GM21737 (cell line): ENCODE results near the gene ZNF8.
"Not testable (repeated sequence)": the region's sequence is repeated elsewhere in the genome, so short reads cannot be mapped to it uniquely, and the experiment has no call there.

Experiments used
- ATAC-seq: cut with Tn5 transposase; IDR thresholded peaks from one replicate; pipeline ENCODE4 v1.9.1; 2021; ENCODE audit warnings: mild to moderate bottlenecking, moderate library complexity; ENCODE audit not compliant: unreplicated experiment

ZNF8 gene

DNA sequence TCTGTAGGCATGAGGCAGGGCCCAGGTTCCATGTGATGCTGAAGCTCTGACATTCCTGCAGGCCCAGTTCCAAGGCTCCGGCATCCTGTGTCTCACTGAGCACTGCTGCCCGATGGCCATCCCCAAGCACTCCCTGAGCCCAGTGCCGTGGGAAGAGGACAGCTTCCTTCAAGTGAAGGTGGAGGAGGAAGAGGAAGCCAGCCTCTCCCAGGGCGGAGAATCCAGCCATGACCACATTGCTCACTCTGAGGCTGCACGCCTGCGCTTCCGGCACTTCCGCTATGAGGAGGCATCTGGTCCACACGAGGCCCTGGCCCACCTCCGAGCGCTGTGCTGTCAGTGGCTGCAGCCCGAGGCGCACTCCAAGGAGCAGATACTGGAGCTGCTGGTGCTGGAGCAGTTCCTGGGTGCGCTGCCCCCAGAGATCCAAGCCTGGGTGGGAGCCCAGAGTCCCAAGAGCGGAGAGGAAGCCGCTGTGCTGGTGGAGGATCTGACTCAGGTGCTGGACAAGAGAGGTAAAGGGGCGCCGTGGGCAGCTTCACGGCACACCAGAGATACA, 56.0 kb downstream of the ZNF8 start:
- ATAC-seq, result no peak

DNA sequence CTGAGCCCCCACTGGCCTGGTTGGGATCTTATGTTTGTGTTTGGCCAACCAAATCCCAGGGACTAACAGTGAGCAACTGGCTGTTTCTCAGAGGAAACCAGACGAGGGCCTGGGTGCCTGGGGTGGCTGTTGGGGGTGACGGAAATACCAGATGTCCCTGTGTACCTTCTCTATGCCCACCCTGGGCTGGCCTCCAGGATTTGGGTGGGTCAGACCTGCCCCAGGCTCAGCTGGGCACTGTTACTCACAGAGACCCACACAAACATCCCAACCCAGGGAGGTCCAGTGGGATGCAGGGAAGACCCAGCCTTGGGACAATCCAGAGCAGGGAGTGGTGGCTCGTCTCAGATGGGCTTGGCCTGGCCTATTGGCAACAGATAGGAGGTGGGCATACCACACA, 56.9 kb downstream of the ZNF8 start:
- ATAC-seq, result no peak

DNA sequence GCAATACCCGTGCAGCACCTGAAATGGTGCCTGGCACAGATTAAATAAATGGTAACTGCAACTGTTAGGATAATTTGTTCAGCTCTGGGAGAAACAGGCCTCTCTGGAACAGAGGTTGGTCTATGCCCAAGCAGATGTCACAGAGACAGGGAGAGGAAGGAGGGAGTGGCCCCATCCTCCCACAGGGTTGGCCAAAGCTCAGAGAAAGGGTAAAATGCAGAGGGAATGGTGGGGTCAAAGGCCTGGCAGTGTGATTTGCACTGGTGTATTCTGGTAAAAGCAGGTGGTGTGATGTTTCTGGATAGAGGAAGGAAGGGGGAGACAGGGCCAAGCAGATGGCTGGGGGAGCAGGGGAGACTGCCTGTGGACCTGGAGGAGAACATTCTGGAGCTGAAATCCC, 57.5 kb downstream of the ZNF8 start:
- no peak for ATAC-seq

DNA sequence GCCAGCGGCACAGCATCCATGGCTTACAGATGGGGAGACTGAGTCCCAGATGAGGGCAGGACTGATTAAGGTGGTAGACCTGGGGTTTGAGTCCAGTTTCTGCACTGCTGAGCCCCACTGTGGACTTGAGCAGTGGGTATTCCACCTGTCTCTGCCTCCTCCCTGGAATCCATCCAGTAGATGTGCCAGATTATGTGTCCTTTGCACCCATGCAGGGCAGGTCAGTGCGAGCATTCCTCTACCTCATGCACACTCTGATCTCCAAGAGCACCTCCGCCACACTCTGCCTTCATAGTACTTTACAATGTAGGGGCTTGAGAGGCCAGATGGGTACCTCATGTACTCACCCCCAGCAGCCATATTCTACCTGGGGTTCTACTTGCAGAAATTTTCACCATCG, 58.1 kb downstream of the ZNF8 start:
- ATAC-seq, result no peak

DNA sequence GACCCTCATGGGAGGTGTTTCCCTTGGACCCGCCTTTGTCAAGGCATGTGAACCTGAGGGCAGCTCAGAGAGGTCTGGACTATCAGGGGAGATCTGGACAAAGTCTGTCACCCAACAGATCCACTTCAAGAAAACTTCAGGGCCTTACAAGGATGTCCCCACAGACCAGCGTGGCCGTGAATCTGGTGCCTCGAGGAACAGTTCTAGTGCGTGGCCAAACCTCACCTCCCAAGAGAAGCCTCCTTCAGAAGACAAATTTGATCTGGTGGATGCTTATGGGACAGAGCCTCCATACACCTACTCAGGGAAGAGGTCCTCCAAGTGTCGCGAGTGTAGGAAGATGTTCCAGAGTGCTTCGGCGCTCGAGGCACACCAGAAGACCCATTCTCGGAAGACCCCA, 59.6 kb downstream of the ZNF8 start:
- ATAC-seq, result no peak

DNA sequence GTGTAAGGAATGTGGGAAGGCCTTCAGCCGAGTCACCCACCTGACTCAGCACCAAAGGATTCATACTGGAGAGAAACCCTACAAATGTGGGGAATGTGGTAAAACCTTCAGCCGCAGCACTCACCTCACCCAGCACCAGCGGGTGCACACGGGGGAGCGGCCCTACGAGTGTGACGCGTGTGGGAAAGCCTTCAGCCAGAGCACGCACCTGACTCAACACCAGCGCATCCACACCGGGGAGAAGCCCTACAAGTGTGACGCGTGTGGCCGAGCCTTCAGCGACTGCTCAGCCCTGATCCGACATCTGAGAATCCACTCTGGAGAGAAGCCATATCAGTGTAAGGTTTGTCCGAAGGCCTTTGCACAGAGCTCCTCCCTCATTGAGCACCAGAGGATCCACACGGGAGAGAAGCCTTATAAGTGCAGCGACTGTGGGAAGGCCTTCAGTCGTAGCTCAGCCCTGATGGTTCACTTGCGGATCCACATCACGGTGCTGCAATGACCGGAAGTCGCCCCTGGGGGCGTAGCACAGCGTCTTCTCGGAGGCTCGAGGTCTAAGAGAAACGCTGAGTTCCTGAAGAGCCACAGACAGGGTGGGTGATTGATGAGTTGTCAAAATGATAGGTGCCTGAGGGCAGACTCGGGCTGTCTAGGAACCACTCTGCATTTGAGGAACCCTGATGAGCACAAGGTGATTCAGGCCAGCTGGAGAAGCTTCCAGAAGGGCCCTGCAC, 60.2 kb downstream of the ZNF8 start:
- ATAC-seq, result no peak

DNA sequence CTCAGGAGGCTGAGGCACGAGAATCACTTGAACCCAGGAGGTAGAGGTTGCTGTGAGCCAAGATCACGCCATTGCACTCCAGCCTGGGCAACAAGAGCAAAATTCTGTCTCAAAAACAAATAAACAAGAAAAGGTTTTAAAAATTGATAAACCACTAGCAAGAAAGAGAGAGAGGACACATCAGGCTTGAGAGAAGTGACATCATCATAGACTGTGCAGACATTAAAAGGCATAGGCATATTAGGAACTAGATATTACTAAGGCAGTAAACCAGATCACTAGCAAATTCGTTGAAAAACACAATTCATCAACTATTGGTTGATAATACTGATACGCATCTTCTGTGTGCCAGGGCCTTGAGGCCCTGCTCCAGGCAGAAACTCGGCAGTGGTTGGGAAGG, 66.8 kb downstream of the ZNF8 start:
- no peak for ATAC-seq

DNA sequence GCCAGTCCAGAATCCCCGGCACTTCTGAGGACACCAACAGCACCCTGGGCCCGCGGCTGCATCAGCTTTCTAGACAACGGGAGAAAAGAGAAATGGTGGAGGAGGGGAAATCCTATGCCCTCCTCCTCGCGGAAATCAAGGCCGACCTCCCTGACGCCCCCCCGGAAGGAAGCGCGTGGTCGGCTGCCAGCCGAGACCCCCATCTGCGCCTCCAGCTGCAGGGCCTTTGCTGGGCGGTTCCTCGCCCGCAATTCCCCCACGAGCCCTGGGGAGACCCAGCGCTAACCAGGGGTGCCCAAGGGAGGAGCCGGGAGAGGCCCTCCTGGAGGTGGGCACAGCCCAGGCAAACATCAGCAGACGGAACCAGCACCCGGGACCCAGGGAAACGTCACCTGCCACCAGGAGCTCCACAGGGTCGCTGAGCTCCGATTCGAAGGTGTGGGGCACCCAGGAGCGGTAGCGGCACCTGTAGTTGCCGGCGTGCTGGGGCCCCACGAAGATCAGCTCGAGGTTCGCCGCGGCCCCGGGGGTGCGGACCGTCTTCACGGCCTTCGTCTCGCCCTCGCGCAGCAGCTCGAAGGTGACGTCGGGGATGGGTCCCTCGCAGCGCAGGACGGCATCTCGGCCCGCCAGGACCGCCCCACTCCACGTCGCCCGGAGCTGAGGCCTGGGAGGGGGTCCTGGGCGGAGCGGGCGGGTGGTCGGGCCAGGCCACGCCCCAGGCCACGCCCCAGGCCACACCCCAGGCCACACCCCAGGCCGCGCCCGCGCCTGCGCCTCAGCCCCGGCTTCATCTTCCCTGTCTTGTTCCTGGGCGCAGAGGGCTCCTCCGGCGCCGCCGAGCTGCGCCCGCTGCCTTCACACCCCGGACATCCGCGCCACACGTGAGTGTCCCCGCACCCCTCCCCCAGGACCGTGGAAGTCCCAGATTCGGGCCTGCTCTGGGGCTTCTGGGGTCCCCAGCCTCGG, 68.5 kb downstream of the ZNF8 start:
- peak; percentile 82 for ATAC-seq

DNA sequence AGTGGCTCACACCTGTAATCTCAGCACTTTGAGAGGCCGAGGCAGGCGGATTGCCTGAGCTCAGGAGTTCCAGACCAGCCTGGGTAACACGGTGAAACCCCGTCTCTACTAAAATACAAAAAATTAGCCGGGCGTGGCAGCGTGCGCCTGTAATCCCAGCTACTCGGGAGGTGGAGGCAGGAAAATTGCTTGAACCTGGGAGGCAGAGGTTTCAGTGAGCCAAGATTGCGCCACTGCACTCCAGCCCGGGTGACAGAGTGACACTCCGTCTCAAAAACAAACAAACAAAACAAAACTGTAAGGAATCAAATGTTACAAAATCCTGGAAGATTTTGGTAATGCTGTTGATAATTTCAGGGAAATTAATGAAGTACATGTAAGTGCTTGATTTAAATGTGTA, 69.3 kb downstream of the ZNF8 start:
- ATAC-seq, result not testable (repeated sequence)

DNA sequence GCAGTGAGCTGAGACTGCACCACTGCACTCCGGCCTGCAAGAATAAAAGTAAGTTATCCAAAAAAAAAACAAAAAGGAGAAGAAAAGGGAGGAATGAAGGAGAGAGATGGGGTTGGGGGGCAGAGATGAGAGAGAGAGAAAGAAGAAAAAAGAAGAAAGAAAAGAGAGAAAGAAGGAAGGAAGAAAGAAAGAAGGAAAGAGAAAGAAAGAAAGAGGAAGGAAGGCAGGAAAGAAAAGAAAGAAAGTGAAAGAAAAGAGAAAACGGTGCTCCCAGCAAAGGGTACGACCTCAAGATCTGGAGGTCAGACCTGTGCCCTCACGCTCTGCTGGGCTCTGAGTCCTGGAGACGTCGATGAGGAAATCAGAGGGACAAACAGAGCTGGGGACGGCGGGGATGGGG, 70.8 kb downstream of the ZNF8 start:
- ATAC-seq, result no peak

DNA sequence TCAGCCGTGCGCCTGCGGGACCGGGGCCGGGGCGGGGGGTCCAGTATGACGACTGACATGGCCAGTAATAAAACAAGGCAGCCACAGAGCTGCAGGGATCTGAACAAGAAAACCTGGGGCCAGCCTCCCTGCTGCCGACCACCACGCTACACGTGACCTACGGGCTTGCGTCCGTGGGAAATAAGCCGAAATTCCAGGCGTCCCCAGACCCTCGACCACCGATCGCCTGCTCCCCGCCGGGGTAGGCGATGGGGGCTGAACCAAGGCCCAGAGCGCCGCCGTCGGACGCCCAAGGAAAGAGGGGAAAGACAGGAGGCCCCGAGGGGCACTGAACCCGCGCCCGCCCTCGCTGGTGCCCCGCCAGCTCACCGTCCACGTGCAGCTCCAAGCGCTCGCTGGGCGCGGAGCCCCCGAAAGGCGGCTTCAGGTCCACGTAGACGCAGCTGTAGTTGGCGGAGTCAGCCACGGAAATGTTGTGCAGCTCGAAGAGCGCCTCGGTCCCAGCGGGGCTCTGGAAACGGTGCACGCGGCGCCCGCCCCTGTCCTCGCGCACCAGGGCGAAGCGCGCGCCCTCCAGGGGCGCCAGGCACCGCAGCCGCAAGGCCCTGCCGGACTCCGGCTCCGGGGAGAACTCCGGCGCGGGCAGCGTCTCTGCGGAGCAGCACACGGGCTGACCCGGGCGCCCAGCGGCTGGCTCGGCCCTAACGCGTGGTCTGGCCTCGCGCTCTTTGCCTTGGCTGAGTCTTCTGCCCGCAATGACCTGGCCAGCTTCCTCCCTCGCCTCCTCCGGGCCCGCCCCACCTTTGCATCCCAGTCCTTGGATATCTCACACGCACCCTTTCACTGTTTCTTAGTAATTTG, 71.5 kb downstream of the ZNF8 start:
- ATAC-seq, result no peak

DNA sequence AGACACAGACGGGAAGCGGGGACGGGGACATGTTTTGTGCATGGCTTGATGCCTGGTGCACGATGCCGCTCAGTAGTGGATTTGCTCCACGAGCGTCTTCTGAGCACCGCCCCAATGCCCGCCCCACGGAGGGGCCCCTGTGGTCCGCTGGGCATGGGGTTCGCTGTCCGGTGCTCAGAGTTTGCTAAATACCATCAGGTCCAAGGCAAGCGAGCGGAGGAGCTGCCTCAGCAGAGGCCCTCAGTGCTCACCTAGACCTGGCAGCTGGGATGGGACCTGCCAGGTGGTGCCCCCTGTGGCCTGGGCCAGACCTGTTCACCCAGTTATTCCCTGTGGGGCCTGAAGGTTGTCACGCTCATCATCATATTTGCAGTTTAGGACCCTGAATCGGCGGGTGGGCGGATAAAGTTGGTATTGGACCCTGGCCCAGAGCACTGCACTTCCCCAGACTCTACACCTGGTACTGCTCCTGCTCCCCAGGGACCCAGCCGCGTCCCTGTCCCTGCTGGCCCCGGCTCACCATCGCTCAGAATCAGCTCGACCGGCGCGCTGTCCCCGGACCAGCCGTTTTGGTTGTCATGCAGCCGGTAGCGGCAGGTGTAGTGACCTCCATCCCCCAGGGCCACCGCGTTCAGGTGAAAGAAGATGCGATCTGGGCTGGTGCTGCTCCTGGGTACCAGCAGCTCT, 72.3 kb downstream of the ZNF8 start:
- no peak for ATAC-seq

DNA sequence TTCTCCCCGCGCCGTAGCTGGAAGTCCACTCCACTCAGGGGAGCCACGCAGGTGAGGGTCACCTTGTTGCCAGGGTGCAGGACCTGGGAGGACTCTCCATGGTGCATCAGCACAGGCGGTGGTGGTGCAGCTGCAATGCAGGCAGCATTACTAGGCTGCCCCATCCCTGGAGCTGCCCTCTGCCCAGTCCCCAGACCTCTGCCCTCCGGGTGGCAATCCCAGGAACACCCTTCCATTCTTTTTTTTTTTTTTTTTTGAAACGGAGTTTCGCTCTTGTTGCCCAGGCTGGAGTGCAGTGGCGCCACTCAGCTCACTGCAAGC, 72.8 kb downstream of the ZNF8 start:
- ATAC-seq, result no peak

DNA sequence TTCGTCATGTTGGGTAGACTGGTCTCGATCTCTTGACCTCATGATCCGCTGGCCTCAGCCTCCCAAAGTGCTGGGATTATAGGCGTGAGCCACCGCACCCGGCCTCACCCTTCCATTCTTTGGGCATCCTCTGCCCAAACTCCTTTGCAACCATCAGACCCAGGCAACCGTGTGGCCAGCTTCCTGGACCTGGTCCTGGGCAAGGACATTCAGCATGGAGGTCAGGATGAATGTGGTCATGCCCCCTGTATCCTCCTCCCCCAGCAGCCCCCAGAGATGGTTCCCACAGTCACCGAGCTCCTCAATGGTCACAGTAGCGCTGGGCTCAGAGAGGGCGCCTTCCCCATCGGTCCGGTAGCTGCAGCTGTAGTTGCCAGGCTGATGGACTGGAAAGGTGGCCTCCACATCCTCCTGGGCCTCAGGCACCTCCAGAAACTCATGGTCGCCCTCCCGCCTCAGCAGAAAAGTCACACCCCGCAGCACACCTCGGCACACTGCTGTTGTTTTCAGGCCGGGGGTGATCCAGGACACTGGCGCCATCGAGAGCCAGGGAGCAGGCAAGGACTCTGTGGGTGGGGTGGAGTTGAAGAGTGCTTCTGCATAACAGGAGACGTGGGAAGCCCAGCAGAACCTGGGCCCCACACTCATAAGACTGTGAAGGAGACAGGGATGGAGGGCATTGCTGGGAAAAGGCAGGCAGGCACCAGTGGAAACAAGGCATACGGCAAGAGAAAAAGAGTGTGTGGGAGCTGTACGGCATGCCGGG, 73.4 kb downstream of the ZNF8 start:
- no peak for ATAC-seq
